SK-N-SH treated with all-trans-retinoic acid at 6 μM for 48 hours (cell line): ENCODE results near the gene KIAA0513.
"Not testable (repeated sequence)": the region's sequence is repeated elsewhere in the genome, so short reads cannot be mapped to it uniquely, and the experiment has no call there.

ENCODE experiments used
- ATAC-seq: fragments of 200-7000 bp; cut with Tn5 transposase; 3 replicates; pipeline ENCODE4 v1.9.1; 2020; ENCODE audit warnings: mild to moderate bottlenecking, moderate library complexity
- ARNTL ChIP-seq: fragments of 450-650 bp; formaldehyde crosslinking; IDR thresholded peaks from 2 replicates; pipeline ENCODE4 v1.5.0; 2020; ENCODE audit warnings: low read depth, mild to moderate bottlenecking, moderate library complexity, borderline replicate concordance
- BACH2 ChIP-seq: fragments of 250-450 bp; sonication (Bioruptor Pico); IDR thresholded peaks from 2 replicates; pipeline ENCODE4 v1.9.0; 2021; ENCODE audit warnings: mild to moderate bottlenecking, borderline replicate concordance
- ESRRG ChIP-seq: fragments of 250-450 bp; sonication (Bioruptor Pico); IDR thresholded peaks from 2 replicates; pipeline ENCODE4 v1.6.1; 2021; ENCODE audit warnings: mild to moderate bottlenecking
- GLIS3 ChIP-seq: fragments of 250-450 bp; sonication (Bioruptor Pico); IDR thresholded peaks from 2 replicates; pipeline ENCODE4 v1.5.0; 2020; ENCODE audit warnings: mild to moderate bottlenecking, moderate library complexity
- ISL1 ChIP-seq: fragments of 250-450 bp; sonication (Bioruptor Pico); IDR thresholded peaks from 2 replicates; pipeline ENCODE4 v2.1.2; 2022; ENCODE audit warnings: mild to moderate bottlenecking, moderate library complexity
- RARB ChIP-seq: fragments of 250-450 bp; sonication (Bioruptor Pico); IDR thresholded peaks from 2 replicates; pipeline ENCODE4 v1.8.0; 2021; ENCODE audit warnings: mild to moderate bottlenecking, moderate library complexity
- SNAI2 ChIP-seq: fragments of 250-450 bp; sonication (Bioruptor Pico); IDR thresholded peaks from 2 replicates; pipeline ENCODE4 v1.5.0; 2020; ENCODE audit warnings: mild to moderate bottlenecking, moderate library complexity
- TOX ChIP-seq: fragments of 250-450 bp; sonication (Bioruptor Pico); IDR thresholded peaks from 2 replicates; pipeline ENCODE4 v1.8.0; 2021; ENCODE audit warnings: mild to moderate bottlenecking, moderate library complexity, borderline replicate concordance
- ZC3H10 ChIP-seq: fragments of 250-450 bp; sonication (Bioruptor Pico); IDR thresholded peaks from 2 replicates; pipeline ENCODE4 v1.5.1; 2021; ENCODE audit warnings: mild to moderate bottlenecking, moderate library complexity
- ZFP3 ChIP-seq: fragments of 250-450 bp; sonication (Bioruptor Pico); IDR thresholded peaks from 2 replicates; pipeline ENCODE4 v1.5.0; 2020; ENCODE audit warnings: mild to moderate bottlenecking, moderate library complexity
- ZNF70 ChIP-seq: fragments of 450-650 bp; formaldehyde crosslinking; IDR thresholded peaks from 2 replicates; pipeline ENCODE4 v1.5.0; 2020; ENCODE audit warnings: mild to moderate bottlenecking, moderate library complexity
- TF ChIP-seq, protein P1 (sequence below): fragments of 250-450 bp; sonication (Bioruptor Pico); IDR thresholded peaks from 2 replicates; pipeline ENCODE4 v1.8.0; 2020; ENCODE audit warnings: mild to moderate bottlenecking, moderate library complexity, borderline replicate concordance
- TF ChIP-seq, protein P2 (sequence below): fragments of 250-450 bp; sonication (Bioruptor Pico); IDR thresholded peaks from 2 replicates; pipeline ENCODE4 v1.5.0; 2020; ENCODE audit warnings: mild to moderate bottlenecking, moderate library complexity
- TF ChIP-seq, protein P3 (sequence below): fragments of 250-450 bp; sonication (Bioruptor Pico); IDR thresholded peaks from 2 replicates; pipeline ENCODE4 v1.5.1; 2021; ENCODE audit warnings: mild to moderate bottlenecking, moderate library complexity

KIAA0513 gene

DNA sequence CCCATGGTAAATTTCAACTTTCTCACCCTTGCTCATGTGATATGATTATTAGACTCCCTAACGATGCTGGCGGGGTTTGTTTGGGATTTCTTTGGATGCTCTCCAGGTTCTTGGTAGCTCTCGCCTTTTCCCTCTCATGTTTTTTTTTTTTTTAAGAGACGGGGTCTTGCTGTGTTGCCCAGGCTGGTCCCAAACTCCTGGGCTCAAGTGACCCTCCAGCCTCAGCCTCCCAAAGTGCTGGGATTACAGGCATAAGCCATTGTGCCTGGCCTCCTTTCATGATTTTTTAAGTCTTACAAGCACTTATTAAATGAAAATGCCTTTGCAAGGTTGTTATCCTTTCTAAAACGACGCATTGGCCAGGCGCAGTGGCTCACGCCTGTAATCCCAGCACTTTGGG, 24.1 kb downstream of the KIAA0513 start:
- ATAC-seq, result no peak
- TF ChIP-seq GLIS3, result no peak
- no peak for TF ChIP-seq ZNF70 (CRISPR knock-in tag)
- TF ChIP-seq, protein P1, sequence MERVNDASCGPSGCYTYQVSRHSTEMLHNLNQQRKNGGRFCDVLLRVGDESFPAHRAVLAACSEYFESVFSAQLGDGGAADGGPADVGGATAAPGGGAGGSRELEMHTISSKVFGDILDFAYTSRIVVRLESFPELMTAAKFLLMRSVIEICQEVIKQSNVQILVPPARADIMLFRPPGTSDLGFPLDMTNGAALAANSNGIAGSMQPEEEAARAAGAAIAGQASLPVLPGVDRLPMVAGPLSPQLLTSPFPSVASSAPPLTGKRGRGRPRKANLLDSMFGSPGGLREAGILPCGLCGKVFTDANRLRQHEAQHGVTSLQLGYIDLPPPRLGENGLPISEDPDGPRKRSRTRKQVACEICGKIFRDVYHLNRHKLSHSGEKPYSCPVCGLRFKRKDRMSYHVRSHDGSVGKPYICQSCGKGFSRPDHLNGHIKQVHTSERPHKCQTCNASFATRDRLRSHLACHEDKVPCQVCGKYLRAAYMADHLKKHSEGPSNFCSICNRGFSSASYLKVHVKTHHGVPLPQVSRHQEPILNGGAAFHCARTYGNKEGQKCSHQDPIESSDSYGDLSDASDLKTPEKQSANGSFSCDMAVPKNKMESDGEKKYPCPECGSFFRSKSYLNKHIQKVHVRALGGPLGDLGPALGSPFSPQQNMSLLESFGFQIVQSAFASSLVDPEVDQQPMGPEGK (CRISPR knock-in tag), result no peak
- TF ChIP-seq ESRRG (CRISPR knock-in tag), result no peak
- TF ChIP-seq, protein P2, sequence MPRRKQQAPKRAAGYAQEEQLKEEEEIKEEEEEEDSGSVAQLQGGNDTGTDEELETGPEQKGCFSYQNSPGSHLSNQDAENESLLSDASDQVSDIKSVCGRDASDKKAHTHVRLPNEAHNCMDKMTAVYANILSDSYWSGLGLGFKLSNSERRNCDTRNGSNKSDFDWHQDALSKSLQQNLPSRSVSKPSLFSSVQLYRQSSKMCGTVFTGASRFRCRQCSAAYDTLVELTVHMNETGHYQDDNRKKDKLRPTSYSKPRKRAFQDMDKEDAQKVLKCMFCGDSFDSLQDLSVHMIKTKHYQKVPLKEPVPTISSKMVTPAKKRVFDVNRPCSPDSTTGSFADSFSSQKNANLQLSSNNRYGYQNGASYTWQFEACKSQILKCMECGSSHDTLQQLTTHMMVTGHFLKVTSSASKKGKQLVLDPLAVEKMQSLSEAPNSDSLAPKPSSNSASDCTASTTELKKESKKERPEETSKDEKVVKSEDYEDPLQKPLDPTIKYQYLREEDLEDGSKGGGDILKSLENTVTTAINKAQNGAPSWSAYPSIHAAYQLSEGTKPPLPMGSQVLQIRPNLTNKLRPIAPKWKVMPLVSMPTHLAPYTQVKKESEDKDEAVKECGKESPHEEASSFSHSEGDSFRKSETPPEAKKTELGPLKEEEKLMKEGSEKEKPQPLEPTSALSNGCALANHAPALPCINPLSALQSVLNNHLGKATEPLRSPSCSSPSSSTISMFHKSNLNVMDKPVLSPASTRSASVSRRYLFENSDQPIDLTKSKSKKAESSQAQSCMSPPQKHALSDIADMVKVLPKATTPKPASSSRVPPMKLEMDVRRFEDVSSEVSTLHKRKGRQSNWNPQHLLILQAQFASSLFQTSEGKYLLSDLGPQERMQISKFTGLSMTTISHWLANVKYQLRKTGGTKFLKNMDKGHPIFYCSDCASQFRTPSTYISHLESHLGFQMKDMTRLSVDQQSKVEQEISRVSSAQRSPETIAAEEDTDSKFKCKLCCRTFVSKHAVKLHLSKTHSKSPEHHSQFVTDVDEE (CRISPR knock-in tag), result no peak
- TF ChIP-seq, all 23 proteins: peak for 0

DNA sequence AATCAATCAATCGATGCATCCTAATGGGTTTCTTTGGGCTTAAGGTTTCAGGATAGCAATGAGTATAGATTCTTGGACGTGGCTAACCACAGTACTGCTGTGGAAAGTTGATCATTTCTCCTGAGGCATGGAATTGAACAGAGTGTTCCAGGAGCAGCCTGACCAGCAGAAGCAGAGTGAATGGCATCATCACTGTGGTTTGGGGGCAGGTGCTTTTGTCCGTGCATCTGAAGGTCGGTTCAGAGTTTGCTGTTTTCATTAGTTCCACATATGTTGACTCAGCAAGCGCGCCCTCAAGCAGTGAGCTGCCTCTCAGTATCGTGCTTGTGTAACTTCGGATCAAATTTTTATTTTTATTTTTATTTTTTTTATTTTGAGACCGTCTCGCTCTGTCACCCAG, 24.9 kb downstream of the KIAA0513 start:
- TF ChIP-seq ZFP3 (no peak), BACH2 (no peak)
- TF ChIP-seq, protein P2 (CRISPR knock-in tag), result no peak
- no peak for ATAC-seq

DNA sequence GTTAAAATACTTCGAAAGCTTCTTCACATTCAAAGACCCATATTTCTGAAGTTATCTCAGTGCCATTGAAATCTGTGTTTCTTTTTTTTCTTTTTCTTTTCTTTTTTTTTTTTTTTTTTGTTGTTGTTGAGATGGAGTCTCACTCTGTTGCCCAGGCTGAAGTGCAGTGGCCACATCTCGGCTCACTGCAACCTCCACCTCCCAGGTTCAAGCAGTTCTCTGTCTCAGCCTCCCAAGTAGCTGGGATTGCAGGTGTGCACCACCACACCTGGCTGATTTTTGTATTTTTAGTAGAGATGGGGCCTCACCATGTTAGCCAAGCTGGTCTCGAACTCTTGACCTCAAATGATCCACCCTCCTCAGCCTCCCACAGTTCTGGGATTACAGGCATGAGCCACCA, 26.7 kb downstream of the KIAA0513 start:
- not testable (repeated sequence) for ATAC-seq

DNA sequence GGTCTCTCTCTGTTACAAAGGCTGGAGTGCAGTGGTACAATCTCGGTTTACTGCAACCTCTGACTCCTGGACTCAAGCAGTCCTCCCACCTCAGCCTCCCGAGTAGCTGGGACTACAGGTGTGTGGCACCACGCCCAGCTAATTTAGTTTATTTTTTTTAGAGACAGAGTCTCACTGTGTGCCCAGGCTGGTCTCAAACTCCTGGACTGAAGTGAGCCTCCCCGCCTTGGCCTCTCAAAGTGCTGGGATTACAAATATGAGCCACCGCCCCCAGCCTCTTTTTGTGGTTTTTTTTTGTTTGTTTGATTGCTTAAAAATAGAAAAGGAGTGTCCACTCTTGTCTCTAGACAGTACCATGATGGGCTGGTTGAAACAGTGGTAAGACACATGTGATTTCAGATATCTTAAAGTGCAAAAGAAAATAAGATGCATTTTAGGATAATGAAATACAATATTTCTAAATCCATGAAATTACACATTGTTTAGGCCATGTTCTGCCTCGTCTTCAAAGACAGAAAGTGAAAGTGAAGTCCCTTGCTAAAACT, 27.4 kb downstream of the KIAA0513 start:
- TF ChIP-seq, protein P1 (CRISPR knock-in tag), result no peak
- TF ChIP-seq ARNTL (CRISPR knock-in tag) (no peak), SNAI2 (CRISPR knock-in tag) (no peak), ISL1 (no peak), ZC3H10 (CRISPR knock-in tag) (no peak), RARB (CRISPR knock-in tag) (no peak)
- no peak for ATAC-seq

DNA sequence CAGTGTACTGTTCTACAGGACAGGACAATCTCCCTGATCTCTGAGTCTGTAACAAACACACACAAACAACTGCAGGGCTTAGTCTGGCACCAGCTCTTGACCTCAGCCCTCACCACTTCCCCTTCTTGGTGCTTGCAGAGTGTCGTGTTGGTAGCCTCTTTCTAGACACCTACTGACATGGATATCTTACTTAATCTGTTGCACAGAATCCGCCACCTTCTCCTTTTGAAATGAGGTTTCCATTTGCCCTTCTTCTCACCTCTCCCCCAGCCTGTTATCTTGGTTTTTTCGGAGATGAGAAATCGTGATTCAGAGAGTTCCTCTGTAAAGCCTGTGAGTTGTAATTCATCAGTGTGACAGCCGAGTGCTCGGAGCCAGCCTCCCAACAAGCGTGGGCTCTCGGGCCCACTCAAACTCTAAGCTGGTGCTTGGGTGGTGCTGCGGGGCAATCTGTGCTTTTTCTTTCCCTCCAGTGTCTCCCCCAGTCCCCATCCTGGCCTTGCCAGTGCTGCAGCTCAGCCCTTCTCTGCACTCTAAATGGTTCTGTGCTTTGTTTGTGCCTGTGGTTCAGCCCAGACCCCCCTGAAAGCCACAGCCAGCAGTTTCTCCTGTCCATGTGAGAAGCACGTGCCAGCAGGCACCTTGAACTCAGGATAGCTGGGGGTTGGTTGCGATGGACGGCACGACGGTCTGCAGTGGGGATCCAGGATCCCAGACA, 28.1 kb downstream of the KIAA0513 start:
- ATAC-seq, result peak; percentile 82
- no peak for TF ChIP-seq TOX (CRISPR knock-in tag)
- TF ChIP-seq, protein P3, sequence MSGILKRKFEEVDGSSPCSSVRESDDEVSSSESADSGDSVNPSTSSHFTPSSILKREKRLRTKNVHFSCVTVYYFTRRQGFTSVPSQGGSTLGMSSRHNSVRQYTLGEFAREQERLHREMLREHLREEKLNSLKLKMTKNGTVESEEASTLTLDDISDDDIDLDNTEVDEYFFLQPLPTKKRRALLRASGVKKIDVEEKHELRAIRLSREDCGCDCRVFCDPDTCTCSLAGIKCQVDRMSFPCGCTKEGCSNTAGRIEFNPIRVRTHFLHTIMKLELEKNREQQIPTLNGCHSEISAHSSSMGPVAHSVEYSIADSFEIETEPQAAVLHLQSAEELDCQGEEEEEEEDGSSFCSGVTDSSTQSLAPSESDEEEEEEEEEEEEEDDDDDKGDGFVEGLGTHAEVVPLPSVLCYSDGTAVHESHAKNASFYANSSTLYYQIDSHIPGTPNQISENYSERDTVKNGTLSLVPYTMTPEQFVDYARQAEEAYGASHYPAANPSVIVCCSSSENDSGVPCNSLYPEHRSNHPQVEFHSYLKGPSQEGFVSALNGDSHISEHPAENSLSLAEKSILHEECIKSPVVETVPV, result no peak
